Activated CD8-positive, alpha-beta memory T cell treated with anti-CD3 and anti-CD28 coated beads, Interleukin-2, amount 50 U/mL, for 4 hours (primary cell): ENCODE data around the gene EFEMP1.

Experiments used
- DNase-seq: peaks from one replicate; pipeline ENCODE4 v3.0.0-alpha.2; 2020

The EFEMP1 gene

DNA sequence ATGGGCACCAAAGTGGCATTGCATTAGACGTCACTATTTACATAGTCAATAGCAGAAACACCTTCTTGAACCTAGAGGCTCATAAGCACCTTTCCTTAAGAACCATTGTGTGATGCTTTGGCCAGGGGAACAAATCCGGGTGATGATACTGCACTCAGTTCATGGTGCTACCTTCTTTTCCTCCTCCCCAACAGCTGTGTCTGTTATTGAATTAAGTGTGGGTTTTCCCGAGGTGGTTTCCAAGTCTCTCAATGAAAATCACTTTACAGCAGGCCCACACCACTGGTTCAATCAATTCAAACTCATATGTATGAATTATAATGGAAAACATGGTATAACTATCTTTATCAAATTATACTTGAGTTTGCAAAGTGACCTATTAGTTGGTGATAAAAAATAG is 9.3 kb upstream of the EFEMP1 start:
- no peak for DNase-seq

DNA sequence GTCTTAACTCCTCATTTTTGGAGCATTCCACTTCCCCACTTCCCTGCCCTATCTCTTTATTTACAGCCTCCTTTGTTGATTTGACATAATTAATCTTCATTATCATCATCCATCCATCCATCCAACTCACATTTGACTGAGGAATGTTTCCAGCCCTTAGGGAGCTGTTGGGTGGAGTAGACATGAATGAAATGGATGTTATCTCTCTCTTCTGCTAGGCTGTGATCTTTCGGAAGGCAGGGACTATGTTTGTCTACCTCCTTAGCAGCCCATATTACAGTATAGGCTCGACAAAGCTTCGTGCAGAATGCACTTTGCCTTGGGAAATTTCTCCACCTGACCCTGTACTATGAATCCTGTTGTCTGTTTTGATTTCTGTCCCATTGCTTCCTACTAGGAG is 7.7 kb upstream of the EFEMP1 start:
- DNase-seq: no peak

DNA sequence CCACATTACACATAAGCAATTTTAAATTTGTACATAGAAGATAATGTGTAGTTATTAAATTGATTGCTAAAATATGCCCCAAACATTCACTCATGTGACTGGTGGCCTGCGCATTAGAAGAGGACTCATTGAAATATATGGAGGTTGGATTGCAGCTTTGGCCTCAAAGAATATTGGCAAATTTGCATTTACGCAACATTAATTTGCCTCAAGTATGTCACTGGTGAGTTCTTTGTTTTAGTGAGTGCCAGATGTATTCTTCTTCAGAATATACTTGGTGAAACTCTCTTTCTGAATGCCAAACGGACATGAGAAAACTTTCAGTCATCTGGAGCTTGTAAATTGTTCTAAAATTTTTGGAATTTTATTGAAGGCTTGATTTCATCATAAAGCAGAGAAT is 5.9 kb upstream of the EFEMP1 start:
- no peak for DNase-seq

DNA sequence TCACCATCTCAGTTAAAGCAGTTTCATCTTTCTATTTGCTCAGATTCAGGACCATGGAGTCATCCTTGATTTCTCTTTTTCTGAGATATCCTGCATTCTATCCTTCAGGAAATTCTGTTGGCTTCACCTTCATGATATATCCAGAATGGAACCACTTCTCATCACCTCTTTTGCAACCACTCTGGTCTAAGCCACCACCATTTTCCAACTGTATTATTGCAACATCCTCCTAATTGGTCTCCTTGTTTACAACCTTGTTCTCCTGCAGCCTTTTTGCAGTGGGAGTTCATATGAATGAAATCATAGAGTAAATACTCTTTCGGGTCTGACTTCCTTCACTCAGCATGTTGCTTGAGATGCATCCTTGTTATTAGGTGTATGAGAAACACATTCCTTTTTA is 3.4 kb upstream of the EFEMP1 start:
- DNase-seq: no peak

DNA sequence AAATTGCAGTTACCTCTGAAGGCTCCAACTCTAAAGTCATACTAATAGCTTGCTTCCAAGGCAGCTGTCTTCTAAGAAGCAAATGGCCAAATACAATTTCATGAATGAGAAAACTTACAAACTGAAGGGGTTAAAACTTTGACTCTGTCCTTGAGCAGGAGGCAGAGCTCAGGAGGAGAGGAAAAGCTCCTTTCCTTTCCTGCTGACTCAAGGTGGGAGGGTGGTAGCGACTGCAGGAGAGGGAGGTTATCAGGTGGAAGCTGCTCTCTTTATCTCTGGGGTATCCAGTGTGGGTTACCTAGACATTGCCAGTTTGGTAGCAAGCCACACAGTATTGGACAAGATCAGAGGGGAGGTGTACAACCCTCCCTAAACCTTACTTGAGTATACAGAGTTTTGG is 2.7 kb upstream of the EFEMP1 start:
- no peak for DNase-seq

DNA sequence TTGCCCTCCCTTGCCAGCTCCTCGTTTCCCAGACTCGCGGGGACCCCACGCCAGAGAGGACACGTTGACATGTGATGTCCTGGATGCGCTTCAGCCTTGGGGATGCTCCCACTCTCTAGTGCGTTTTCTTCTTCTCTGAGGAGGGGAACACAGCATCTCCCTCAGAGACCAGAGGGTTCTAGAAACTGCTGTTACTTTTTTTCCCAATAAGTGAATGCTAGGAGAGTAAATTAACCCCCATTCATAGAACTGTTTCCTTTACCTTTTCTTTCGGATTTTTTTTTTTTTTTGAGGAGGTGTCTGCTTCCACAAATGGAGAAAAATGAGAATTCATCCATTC is 370 bp upstream of the EFEMP1 start:
- DNase-seq: no peak

DNA sequence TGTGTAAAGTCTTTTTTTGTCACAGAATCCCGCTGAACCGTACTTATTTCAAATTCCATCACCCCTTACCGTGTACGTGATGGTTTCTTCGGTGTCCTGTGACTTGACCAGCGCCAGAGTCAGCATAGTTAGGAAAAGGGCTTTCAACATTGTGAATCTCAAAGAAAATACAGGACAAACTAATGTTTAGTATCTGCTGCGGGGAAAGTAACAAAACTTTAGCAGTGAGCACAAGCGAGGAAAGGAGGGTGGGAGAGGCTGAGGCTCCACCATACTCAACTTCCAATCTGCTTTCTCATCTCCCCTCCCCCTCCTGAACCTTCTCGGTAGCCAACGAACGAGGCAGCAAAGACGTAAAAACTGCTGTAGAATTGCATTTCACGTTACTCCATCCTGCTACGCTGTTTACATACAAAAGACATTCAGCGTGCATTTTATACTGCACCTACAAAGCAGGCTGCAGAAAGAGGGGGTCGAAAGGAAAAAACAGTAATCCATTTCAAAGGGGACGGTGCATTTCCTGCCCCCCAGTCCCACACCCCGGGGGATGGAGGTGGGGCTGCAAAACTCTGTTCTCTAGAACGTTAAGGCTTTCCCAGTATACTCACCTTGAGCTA is 1.2 kb downstream of the EFEMP1 start:
- no peak for DNase-seq

DNA sequence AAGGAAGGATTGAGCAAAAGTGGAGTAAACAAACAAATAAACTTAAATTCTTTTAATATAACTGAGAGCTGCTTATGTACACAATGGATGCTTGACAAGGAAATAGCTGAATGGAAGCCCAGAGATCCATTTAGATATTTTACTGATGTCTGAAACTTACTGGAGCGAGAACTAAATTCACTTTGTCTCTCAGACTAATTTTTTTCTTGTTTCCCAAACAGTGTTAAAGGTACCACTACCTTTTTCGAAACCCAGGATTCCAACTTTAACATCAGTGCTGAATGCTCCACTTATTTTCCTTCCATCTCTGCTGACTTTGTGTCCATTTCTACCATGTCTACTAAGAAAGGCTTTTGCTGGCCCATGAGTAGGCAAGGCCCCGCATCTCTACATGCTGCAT is 4.0 kb downstream of the EFEMP1 start:
- DNase-seq: no peak

DNA sequence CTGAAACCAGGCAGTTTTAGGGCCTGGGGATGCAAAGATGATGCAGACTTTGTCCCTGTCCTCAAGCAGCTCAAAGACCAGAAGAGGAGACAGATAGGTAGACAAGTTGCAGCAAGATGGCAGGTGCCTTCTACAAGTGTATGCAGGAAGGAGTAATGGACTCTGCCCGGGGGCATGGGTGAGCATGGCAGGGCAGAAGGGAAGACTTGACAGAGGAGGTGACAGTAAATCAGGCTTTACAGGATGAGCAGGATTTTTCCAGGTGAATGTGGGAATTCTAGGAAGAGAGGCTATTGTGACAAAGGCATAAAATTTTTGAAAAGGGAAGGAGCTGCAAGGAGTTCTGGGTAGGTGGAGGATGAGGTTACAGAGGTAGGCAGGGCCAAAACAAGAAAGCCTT is 4.7 kb downstream of the EFEMP1 start:
- no peak for DNase-seq

DNA sequence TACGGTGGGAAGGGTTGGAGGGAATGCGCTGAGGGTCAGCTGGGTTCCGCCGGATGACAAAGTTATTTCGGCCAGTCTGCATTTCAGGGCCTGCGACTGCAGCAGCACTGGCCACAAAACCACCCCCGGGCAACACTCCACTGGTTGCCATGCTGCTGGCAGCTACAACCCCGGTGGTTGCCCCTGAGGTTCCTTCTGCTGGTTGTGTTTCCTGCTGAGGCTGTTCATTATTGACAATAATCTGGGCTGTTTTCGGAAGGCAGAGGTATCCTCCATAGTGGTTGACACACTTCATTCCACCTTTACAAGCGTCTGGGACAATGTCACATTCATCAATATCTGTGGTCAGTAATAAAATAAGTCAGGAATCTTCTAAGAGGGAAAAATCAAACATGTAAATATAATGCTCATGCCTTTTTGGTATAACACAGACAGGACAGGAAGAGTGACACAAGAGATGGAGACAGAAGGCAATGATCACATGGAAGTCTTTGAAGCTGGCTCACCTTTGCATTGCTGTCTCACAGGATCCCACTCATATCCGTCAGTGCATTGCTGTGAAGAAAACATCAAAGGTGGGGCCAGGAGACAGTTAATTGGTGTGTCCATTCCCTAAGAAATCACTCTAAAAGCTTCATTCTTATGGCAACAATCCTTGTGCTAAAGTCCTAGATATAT is 5.7 kb downstream of the EFEMP1 start:
- no peak for DNase-seq

DNA sequence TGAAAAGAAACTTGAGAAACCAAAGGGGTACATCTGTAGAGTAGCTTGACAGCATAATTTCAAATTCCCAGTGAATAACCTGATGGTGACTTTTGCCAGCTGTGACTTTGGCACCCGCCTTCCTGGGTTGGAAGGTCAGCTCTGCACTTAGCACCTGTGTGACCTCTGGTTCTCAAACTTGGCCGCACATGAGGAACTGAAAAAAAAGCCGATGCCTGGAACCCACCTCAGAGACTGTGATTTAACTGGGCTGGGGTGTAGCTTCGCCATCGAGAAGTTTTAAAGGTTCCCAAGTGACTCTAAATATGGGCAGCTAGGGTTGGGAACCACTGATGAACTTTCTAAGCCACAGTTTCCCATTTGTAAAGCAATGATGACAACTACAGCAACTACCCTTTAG is 6.5 kb downstream of the EFEMP1 start:
- DNase-seq: no peak

DNA sequence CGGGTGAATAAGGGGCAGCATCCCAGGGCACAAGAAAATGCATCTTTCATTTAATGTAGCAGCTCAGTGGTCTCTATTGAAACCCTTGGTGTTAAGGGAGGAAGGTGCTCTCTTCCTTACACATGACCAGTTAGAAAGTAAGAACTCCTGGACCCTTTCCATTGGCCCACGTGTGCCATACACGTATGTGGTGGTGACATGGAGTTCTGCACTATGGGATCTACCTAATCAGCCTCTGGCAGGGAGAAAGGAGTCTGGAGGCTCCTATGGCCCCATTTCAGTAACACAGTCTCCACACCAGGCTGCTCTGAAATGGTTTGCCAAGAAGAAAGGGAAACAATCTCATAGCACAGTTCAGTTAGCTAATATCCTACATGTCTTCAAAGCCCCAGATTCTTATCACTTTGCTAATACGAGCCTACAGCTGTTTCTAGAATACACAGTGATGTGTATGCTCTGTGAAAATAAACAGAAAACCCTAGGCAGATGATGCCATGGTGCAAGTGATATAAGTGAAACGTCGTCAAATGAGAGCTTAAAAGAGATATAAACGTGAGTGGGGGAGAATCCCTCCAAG is 7.0 kb downstream of the EFEMP1 start:
- no peak for DNase-seq

DNA sequence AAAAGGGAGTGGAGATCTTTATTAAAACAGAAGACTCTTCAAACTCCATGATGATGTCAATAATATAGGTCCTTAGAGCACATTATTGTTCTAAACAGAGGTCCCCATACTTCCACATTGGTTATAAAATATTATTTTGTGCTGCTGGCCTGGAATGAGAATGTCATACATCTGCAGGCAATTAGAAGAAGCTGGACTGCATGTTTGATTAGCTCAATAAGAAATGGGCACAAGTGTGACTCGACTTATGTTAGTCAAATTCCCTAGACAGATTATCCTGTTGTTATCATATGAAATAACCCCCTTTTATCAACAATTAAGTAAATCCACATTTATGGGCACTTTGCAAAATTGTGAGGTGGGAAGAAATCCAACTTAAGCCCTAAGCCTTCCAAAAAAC is 8.8 kb downstream of the EFEMP1 start:
- no peak for DNase-seq

DNA sequence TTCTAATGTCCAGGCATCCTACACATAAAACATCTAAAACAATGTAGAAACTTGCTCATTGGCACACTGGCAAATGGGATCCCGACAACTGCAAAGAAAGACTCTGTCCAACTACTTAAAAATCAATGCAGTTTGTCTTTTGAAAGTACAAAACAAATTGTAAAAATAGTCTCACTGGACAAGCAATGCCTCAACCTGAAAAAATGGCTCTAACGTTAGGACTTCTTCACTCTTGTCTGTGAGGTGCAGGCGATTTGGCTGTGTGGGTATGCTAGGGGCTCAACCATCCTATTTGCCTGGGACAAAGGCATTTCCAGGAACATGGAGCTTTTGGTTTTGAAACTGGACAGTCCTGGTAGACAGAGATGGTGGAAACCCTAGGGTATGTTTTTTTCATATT is 10.7 kb downstream of the EFEMP1 start:
- no peak for DNase-seq

DNA sequence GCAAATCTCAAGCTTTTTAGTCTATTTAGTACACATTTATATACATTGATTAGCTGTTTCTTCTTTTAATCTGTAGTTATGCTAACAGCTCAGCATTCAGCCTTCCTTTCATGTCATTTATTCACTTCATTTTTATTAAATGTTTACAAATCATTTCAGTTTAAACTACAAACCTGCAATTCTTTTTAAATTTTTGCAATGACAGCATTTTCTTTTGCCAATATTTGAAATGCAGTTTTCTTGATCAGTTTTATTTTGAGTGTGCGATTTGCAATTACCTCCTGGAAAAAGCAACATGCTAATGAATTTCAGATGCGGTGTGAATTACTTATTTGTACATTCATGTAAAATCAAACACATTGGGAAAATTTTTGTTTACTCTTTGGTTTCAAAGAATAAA is 13.5 kb downstream of the EFEMP1 start:
- no peak for DNase-seq

DNA sequence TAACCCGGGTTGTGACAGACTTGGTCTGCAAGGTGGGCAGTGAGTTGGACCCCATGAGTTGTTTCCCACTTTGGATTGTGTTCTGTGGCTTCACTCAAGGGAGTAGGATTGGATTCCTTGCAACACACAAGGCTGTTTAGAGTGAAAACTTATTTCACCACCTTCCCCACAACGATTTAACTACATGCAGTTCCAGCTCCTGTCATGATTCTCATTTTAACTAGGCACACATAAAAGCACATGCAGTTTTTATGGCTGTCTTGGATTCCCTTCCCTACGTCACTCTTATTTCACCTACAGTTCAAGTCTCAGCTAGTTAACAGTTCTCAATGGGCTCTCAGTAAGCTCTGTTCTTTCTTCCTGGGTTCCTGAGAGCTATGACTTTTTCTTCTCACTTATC is 15.9 kb downstream of the EFEMP1 start:
- no peak for DNase-seq

DNA sequence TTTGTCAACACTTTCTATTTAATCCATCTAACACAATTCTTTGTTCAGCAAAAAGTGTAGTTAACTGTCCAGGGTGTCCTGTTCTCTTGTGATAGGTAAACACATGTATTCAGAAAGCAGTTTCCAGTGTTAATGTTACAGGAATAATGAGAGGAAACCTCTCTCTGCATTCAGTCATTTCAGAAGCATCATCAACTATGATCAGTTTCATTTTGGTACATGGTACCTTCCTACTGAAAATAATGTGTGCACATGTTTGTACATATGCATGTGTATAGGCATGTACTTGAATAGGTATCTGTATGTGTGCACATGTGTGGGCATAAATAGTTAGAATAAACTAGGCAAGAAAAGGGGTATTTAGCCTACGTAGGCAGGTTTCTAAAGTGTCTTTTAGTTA is 16.6 kb downstream of the EFEMP1 start:
- DNase-seq: no peak

DNA sequence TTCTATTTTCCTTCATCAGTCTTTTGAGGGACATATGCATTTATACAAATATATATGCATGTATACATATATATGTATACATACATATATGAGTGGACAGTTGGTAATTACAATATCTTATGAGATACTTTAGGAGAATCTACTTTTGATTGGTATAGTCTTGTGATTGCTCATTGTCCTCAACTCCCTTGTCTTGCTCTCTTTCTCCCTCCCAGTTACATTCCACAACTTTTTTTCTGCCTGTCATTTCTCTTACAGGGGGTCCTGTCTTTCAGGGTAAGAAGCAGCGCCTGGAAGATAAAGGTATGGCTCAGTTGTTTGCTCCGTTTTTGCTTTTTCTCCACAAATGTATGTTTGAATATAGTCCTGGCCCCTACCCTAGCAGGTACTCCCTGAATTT is 19.9 kb downstream of the EFEMP1 start:
- DNase-seq: no peak

DNA sequence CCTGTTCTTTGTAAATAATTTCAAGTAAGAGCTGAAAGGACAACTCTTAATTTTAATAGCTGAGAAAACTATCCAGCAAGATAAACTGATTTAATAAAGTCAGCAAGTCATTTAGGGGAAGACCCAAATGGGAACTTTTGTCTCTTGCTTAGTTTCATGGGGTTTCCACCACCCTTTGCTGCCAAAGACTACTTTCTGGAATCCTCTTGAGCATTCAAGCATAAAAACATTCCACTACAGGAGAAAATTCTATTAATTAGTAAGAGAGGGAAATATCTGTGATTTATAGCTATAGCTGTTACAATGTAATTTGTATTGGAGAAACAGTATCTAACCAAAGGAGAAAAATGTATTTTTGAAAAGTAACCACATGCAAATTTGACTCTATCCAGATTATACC is 20.6 kb downstream of the EFEMP1 start:
- DNase-seq: no peak

DNA sequence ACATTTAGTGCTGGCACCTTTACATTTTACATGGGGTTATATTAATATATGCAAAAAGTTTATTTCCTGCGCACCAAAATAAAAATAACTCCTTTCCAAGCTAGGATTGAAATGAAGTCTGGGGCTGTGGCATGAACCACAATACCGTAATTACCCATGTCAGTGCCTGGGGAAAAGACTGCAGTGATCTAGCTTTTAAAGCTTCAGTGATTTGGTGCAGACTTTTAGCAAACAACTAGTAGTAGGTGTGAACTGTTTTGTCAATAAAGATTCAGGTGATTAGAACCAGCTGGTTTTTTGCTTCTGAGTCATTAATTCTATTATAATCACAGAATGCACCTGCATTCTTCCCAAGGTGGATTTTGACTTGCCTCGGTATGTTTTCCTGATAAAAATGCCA is 21.2 kb downstream of the EFEMP1 start:
- no peak for DNase-seq

DNA sequence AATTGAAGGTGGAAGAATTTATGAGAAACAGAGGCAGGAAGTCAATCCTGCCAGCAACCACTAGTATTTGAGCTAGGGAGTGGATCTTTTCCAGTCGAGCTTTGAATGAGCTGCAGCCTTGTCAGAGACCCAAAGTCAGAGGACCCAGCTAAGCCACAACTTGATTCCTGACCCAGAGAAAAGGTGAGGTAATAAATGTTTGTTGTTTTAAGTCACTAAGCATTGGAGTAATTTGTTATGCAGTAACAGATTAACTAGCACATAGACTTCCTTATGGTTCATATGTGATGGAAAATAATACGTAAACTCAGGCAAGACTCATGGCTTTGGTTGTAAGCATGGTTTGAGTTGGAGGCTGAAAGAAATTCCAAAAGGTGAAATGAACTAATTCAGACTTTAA is 21.6 kb downstream of the EFEMP1 start:
- no peak for DNase-seq

DNA sequence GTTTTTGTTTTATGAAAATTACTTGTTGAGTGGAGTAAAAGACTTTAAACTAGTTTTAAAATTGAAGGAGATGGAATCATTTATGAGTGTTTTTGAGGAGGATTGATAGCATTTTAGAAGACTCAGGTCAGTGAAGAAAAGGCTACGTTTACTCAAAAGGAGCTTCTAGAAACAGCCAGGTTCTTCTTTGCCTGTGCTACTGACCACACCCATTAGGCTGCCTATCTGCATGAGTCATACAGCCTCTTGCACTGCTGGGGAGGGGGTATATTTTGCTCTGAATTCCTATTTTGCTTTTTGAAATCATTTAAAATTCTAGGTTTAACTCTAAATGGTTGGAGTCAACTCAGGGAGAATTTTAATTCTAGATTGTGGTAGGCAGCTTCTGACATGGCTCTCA is 22.3 kb downstream of the EFEMP1 start:
- no peak for DNase-seq

DNA sequence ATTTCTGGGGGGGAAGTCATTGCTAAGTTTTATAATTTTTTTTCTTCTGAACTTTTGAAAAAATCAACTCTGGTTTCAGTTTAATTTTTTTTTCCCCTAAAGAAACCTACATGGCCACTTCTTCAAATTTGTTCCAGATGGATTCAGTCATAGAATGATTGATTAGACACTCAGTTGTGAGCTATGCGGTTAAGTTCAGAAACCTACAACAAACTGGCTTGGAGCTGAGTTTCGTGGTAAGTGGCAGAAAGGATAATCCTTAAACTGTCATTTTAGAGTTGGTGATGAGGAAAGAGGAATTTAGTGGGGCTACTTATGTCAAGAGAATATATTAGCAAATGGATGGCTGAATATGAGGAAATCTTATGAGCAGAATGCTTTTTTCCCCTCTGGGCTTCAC is 23.7 kb downstream of the EFEMP1 start:
- DNase-seq: no peak

DNA sequence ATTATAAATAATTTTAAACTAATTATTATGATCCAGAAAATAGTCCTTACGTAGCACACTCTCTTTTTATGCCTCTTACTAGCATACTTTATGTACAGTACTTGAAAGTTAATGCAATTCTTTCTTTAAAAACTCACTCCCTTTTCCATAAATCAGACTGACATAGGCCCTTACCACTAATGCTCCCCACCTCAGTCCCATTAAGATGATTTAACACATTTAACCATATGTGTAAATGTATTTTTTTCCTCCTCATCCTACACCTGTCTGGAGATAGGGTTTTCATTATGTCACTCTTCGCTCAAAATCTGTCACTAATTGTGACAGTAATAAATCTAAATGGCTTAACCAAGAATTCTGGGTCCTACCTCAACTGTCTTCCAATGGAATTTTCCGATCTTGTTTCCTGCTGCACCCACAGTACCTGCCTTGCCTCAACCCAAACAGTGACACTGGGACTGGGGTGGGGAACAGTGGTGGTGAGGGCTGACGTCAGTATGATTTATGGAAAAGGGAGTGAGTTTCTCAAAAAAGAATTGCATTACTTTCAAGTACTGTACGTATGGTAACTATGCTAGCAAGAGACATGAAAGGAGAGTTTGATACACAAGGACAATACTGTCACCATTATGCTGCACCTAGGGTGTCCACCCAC is 25.1 kb downstream of the EFEMP1 start:
- no peak for DNase-seq

DNA sequence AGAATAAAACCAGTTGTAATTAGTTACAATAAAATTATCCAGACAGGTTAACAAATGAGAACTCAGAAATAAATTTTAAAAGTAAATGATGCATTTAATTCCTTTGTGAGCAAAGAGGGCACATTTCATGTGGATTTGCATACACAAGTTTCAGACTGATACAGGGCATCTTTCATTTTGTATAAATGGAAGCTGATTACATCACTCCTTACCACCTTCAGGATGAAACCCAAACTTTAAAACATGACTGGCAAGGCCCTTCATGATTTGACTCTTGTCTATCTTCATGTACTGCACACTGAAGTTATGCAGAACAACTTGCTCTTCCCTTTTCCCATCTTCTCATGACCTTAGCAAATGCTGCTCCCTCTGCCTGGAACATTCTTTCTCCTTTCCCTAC is 26.9 kb downstream of the EFEMP1 start:
- no peak for DNase-seq
